Stimulated activated CD8-positive, alpha-beta memory T cell treated with anti-CD3 and anti-CD28 coated beads, Interleukin-7, amount 100 ng/mL, for 24 hours (primary cell): Measurements from ENCODE around the gene SYT17.
A peak's percentile ranks its signal among the peaks of the same experiment; 100 is the strongest.
"Not testable (repeated sequence)": the region's sequence is repeated elsewhere in the genome, so short reads cannot be mapped to it uniquely, and the experiment has no call there.

Experiments
- DNase-seq: peaks from one replicate; pipeline ENCODE4 v3.0.0-alpha.2; 2020; ENCODE audit warnings: low read depth

Gene SYT17

GRCh38 chr16:19173649-19174383 is 5.8 kb downstream of the SYT17 start:
- DNase-seq = no peak

GRCh38 chr16:19174478-19174877 is 6.4 kb downstream of the SYT17 start:
- DNase-seq = no peak

- DNase-seq = no peak
Measured at GRCh38 chr16:19175492-19176262, 7.6 kb downstream of the SYT17 start.

GRCh38 chr16:19177111-19177739 is 9.2 kb downstream of the SYT17 start:
- DNase-seq = no peak

- DNase-seq = peak; percentile 11
Measured at GRCh38 chr16:19179546-19180490, 11.8 kb downstream of the SYT17 start.

- DNase-seq = no peak
Measured at GRCh38 chr16:19180741-19181140, 12.7 kb downstream of the SYT17 start.

- DNase-seq = no peak
Measured at GRCh38 chr16:19182481-19182880, 14.4 kb downstream of the SYT17 start.

- no peak for DNase-seq
Measured at GRCh38 chr16:19183187-19183586, 15.1 kb downstream of the SYT17 start.

GRCh38 chr16:19184823-19185509 is 16.9 kb downstream of the SYT17 start:
- no peak for DNase-seq

- no peak for DNase-seq
Measured at GRCh38 chr16:19185510-19185851, 17.4 kb downstream of the SYT17 start.

GRCh38 chr16:19186408-19186807 is 18.4 kb downstream of the SYT17 start:
- DNase-seq = no peak

GRCh38 chr16:19187961-19188360 is 19.9 kb downstream of the SYT17 start:
- DNase-seq = not testable (repeated sequence)

GRCh38 chr16:19188406-19188805 is 20.4 kb downstream of the SYT17 start:
- DNase-seq = no peak

GRCh38 chr16:19192865-19193264 is 24.8 kb downstream of the SYT17 start:
- DNase-seq = no peak

- DNase-seq = no peak
Measured at GRCh38 chr16:19196871-19197270, 28.8 kb downstream of the SYT17 start.

- DNase-seq = no peak
Measured at GRCh38 chr16:19203374-19203966, 35.4 kb downstream of the SYT17 start.

- DNase-seq = no peak
Measured at GRCh38 chr16:19210280-19210924, 42.4 kb downstream of the SYT17 start.

- DNase-seq = no peak
Measured at GRCh38 chr16:19210968-19211367, 42.9 kb downstream of the SYT17 start.

GRCh38 chr16:19212059-19212458 is 44.0 kb downstream of the SYT17 start:
- no peak for DNase-seq

GRCh38 chr16:19213885-19214284 is 45.8 kb downstream of the SYT17 start:
- DNase-seq = no peak
